A549 (cell line): ENCODE results near the gene ZDHHC3. TPM values are rescaled to one million over a fixed set of nuclear protein-coding genes. Genes with fewer than 3 reads are reported as not detected.

Experiments used
- ATAC-seq, 2 experiments: fragments of 200-7000 bp in 1 of 2; fragments of >200 bp in 1 of 2; cut with Nextera tagmentation in 1 of 2; cut with Tn5 transposase in 1 of 2; 3 replicates each; pipeline versions ENCODE4 v1.8.0 to v1.9.1; 2018 to 2020; ENCODE audit warnings: mild to moderate bottlenecking in 1 of 2, moderate library complexity in 1 of 2
- CTCF ChIA-PET: fragments of 300-600 bp; sonication (Branson Sonifier 250); formaldehyde crosslinking; extraction: SDS; loops from one replicate; lab custom pipeline; 2021; ENCODE audit warnings: antibody characterized with exemption, inconsistent platforms; lab: Yijun Ruan, JAX
- POLR2A ChIA-PET: fragments of 350-600 bp; formaldehyde crosslinking; extraction: SDS; loops from one replicate; lab custom pipeline; 2021; ENCODE audit warnings: antibody characterized with exemption, inconsistent platforms; lab: Yijun Ruan, JAX
- DNase-seq, 2 experiments: peaks; one replicate each; pipeline versions ENCODE4 v3.0.0 to v3.0.0-alpha.2; 2011 to 2016; ENCODE audit warnings: low read depth in 1 of 2, low spot score in 1 of 2
- FAIRE-seq: peaks from 2 replicates; lab custom pipeline; 2011; peaks lifted over from hg19 to GRCh38; lab: Jason Lieb, UNC
- H3K27ac ChIP-seq, 2 experiments: fragments of >200 bp; sonication (Bioruptor Twin); formaldehyde crosslinking; 3 replicates each; pipeline ENCODE4 v1.5.1; 2016 to 2017
- H3K4me1 ChIP-seq: fragments of >200 bp; sonication (Bioruptor Twin); formaldehyde crosslinking; 3 replicates; pipeline ENCODE4 v1.6.1; 2016
- H3K4me2 ChIP-seq: fragments of >200 bp; sonication (Bioruptor Twin); formaldehyde crosslinking; 3 replicates; pipeline ENCODE4 v1.6.1; 2016
- H3K4me3 ChIP-seq: fragments of >200 bp; sonication (Bioruptor Twin); formaldehyde crosslinking; 3 replicates; pipeline ENCODE4 v1.5.1; 2016
- H3K9me3 ChIP-seq: fragments of >200 bp; sonication (Bioruptor Twin); formaldehyde crosslinking; 3 replicates; pipeline ENCODE4 v1.6.1; 2016
- BCL3 ChIP-seq: fragments of >200 bp; sonication (Bioruptor Twin); formaldehyde crosslinking; IDR thresholded peaks from 3 replicates; pipeline ENCODE4 v1.6.1; 2016
- CBX8 ChIP-seq: fragments of 200-600 bp; sonication (generic); IDR thresholded peaks from 2 replicates; pipeline ENCODE4 v1.6.1; 2016
- CEBPB ChIP-seq, 2 experiments: fragments of >200 bp in 1 of 2; sonication (Bioruptor Twin) in 1 of 2; formaldehyde crosslinking in 1 of 2; IDR thresholded peaks; 2 replicates each; pipeline ENCODE4 v1.6.1; 2012 to 2016
- CHD2 ChIP-seq: fragments of 150-350 bp; IDR thresholded peaks from 2 replicates; pipeline ENCODE4 v1.6.1; 2014; ENCODE audit warnings: low read length; ENCODE audit not compliant: partially characterized antibody
- EP300 ChIP-seq, 2 experiments: fragments of >200 bp; sonication (Bioruptor Twin); formaldehyde crosslinking; IDR thresholded peaks; 2 replicates in 1 of 2; 3 replicates in 1 of 2; pipeline ENCODE4 v1.6.1; 2016 to 2017
- FOSL2 ChIP-seq, 2 experiments: fragments of 450-650 bp in 1 of 2; fragments of >200 bp in 1 of 2; sonication (Bioruptor Twin) in 1 of 2; formaldehyde crosslinking; IDR thresholded peaks; 2 replicates each; pipeline versions ENCODE4 v1.5.0 to v1.6.1; 2016 to 2020; ENCODE audit warnings: mild to moderate bottlenecking in 1 of 2, moderate library complexity in 1 of 2
- FOXS1 ChIP-seq: fragments of 250-450 bp; sonication (Bioruptor Pico); IDR thresholded peaks from 2 replicates; pipeline ENCODE4 v1.5.0; 2020; ENCODE audit warnings: mild to moderate bottlenecking, moderate library complexity
- HEYL ChIP-seq: fragments of 250-450 bp; sonication (Bioruptor Pico); IDR thresholded peaks from 2 replicates; pipeline ENCODE4 v1.8.0; 2021; ENCODE audit warnings: mild to moderate bottlenecking, moderate library complexity
- HOXB13 ChIP-seq: fragments of 250-450 bp; sonication (Bioruptor Pico); IDR thresholded peaks from 2 replicates; pipeline ENCODE4 v1.5.0; 2020; ENCODE audit warnings: low read depth, mild to moderate bottlenecking, moderate library complexity
- HOXB5 ChIP-seq: fragments of 250-450 bp; sonication (Bioruptor Pico); IDR thresholded peaks from 2 replicates; pipeline ENCODE4 v1.5.0; 2020; ENCODE audit warnings: mild to moderate bottlenecking, moderate library complexity
- MAFK ChIP-seq: fragments of 450-650 bp; IDR thresholded peaks from 2 replicates; pipeline ENCODE4 v1.6.1; 2014; ENCODE audit not compliant: partially characterized antibody
- MAZ ChIP-seq: fragments of 150-350 bp; IDR thresholded peaks from 2 replicates; pipeline ENCODE4 v1.6.1; 2014; ENCODE audit warnings: antibody characterized with exemption, low read depth, low read length, borderline replicate concordance
- MYC ChIP-seq: IDR thresholded peaks from 2 replicates; pipeline ENCODE4 v1.6.1; 2012; ENCODE audit warnings: mild to moderate bottlenecking, inconsistent platforms, low read length, improper control_type of control experiment, borderline replicate concordance
- NFE2L2 ChIP-seq: fragments of 150-350 bp; conservative IDR thresholded peaks from 2 replicates; pipeline ENCODE4 v1.6.1; 2014; ENCODE audit warnings: low read length
- NR3C1 ChIP-seq: fragments of >200 bp; sonication (Bioruptor Twin); formaldehyde crosslinking; IDR thresholded peaks from 3 replicates; pipeline ENCODE4 v1.6.1; 2017
- POLR2A ChIP-seq: IDR thresholded peaks from 2 replicates; pipeline ENCODE4 v1.6.1; 2012; ENCODE audit warnings: mild to moderate bottlenecking, low read length
- POLR2AphosphoS2 ChIP-seq: conservative IDR thresholded peaks from 2 replicates; pipeline ENCODE4 v1.6.1; 2012; ENCODE audit warnings: low read length, improper control_type of control experiment, inconsistent platforms
- RARB ChIP-seq: fragments of 250-450 bp; sonication (Bioruptor Pico); IDR thresholded peaks from 2 replicates; pipeline ENCODE4 v1.8.0; 2021; ENCODE audit warnings: mild to moderate bottlenecking, moderate library complexity
- REST ChIP-seq: fragments of 200-600 bp; sonication (generic); IDR thresholded peaks from 2 replicates; pipeline ENCODE4 v1.6.1; 2016; ENCODE audit warnings: antibody characterized with exemption, mild to moderate bottlenecking, moderate library complexity
- RFX5 ChIP-seq: fragments of 450-650 bp; IDR thresholded peaks from 2 replicates; pipeline ENCODE4 v1.7.1; 2014; ENCODE audit warnings: antibody characterized with exemption, mild to moderate bottlenecking, moderate library complexity
- SREBF2 ChIP-seq: fragments of 450-650 bp; IDR thresholded peaks from 2 replicates; pipeline ENCODE4 v1.6.1; 2014; ENCODE audit warnings: mild to moderate bottlenecking, moderate library complexity
- USF2 ChIP-seq: fragments of 450-650 bp; IDR thresholded peaks from 2 replicates; pipeline ENCODE4 v1.6.1; 2014; ENCODE audit warnings: antibody characterized with exemption
- ZC3H11A ChIP-seq: fragments of 450-650 bp; IDR thresholded peaks from 2 replicates; pipeline ENCODE4 v1.6.1; 2014; ENCODE audit warnings: antibody characterized with exemption, mild to moderate bottlenecking
- ZNF302 ChIP-seq: fragments of 250-450 bp; sonication (Bioruptor Pico); IDR thresholded peaks from 2 replicates; pipeline ENCODE4 v1.9.0; 2021; ENCODE audit warnings: inconsistent platforms, mild to moderate bottlenecking, moderate library complexity
- WGBS: methylation state at CpG from one replicate; pipeline ENCODE4 v1.1.6; 2017; ENCODE audit errors: missing lambda C conversion rate; 5-methylcytosine and 5-hydroxymethylcytosine counted together
- polyA plus RNA-seq, 4 experiments: library from polyadenylated mRNA; depleted of rRNA in 3 of 4; stranded (reverse); fragments of >200 nt; fragmentation: RNase III in 1 of 4; extraction: RNeasy Plus Mini Kit Qiagen cat#74134 plus additional on column Dnase treatment in 1 of 4; gene quantifications; 2 replicates in 3 of 4; 3 replicates in 1 of 4; pipeline ENCODE4 v1.2.3, GENCODE V29; 2011 to 2017

Gene ZDHHC3
- polyA plus RNA-seq, 2 of the 4 experiments (the other 2 are of a cell fraction) = 28.7 to 57.7 TPM

GRCh38 chr3:44970926-44971490 lies 5.0 kb downstream of the ZDHHC3 start (continued):
- TF ChIP-seq USF2 (no peak), BCL3 (no peak), MAZ (no peak), RARB (no peak), CHD2 (no peak), CEBPB (IDR thresholded peaks at IDR 0.05) (no peak), NFE2L2 (no peak)

- POLR2A ChIA-PET = no interaction called here
- no peak for TF ChIP-seq MAFK
- no peak for TF ChIP-seq POLR2AphosphoS2
- no peak for TF ChIP-seq EP300 (IDR thresholded peaks at IDR 0.05)
- TF ChIP-seq FOSL2 (IDR thresholded peaks at IDR 0.05) = no peak
- TF ChIP-seq FOSL2 (CRISPR knock-in tag; IDR thresholded peaks at IDR 0.05) = no peak
- no peak for TF ChIP-seq SREBF2
- TF ChIP-seq HEYL = no peak
- no peak for TF ChIP-seq FOXS1 (CRISPR knock-in tag)
- TF ChIP-seq MYC = no peak
- no peak for TF ChIP-seq POLR2A
- TF ChIP-seq MAZ = no peak
- no peak for TF ChIP-seq HOXB13
- TF ChIP-seq NR3C1 = no peak
- no peak for TF ChIP-seq REST
- TF ChIP-seq CEBPB (IDR thresholded peaks at IDR 0.05) = no peak
- no peak for TF ChIP-seq CBX8
- no peak for TF ChIP-seq BCL3
- TF ChIP-seq ZNF302 (CRISPR knock-in tag) = no peak
- TF ChIP-seq HOXB5 (CRISPR knock-in tag) = no peak
- TF ChIP-seq ZC3H11A = no peak
- TF ChIP-seq RFX5 = no peak
- CTCF ChIA-PET = no interaction called here
- FAIRE-seq = no peak
- H3K4me1 ChIP-seq = peaks cover 12% of the 10 kb centered on the region; the same call in 2 of the 3 replicates
- no peak overlapping the region for H3K4me2 ChIP-seq
- no peak overlapping the region for H3K27ac ChIP-seq
- H3K9me3 ChIP-seq = no peaks in the 10 kb centered on the region
- DNase-seq = no peak
- no peak for ATAC-seq
- WGBS = 58% methylated on average over 2 of the region's 2 CpGs
- no peak overlapping the region for H3K4me3 ChIP-seq
Observed at GRCh38 chr3:44969828-44970179, 6.2 kb downstream of the ZDHHC3 start.
